HepG2 (cell line): Measurements from ENCODE around the gene KCNJ4. TPM values are rescaled to one million over a fixed set of nuclear protein-coding genes. Genes with fewer than 3 reads are reported as not detected.
"Not testable (repeated sequence)": the region's sequence is repeated elsewhere in the genome, so short reads cannot be mapped to it uniquely, and the experiment has no call there.

Experiments
- ATAC-seq: fragments of 200-7000 bp; cut with Tn5 transposase; 3 replicates; pipeline ENCODE4 v1.9.1; 2020; ENCODE audit warnings: mild to moderate bottlenecking, moderate library complexity
- BruUV-seq: library from RNA; stranded (reverse); fragments of 400-500 nt; replicated peaks from 2 replicates; lab custom pipeline; 2021; lab: Mats Ljungman, UMichigan
- CTCF ChIA-PET: fragments of 300-600 bp; formaldehyde crosslinking; extraction: SDS; loops from one replicate; lab custom pipeline; 2021; ENCODE audit warnings: low total read pairs, inconsistent platforms, low intra/inter-chr PET ratio; lab: Yijun Ruan, JAX
- POLR2A ChIA-PET: fragments of 350-600 bp; sonication (Branson Sonifier 250); formaldehyde crosslinking; loops from one replicate; lab custom pipeline; 2020; ENCODE audit warnings: antibody characterized with exemption, inconsistent platforms; lab: Yijun Ruan, JAX
- DNase-seq: peaks from one replicate; pipeline ENCODE4 v3.0.0-alpha.2; 2015; ENCODE audit warnings: low spot score
- FAIRE-seq: peaks from 3 replicates; lab custom pipeline; 2011; peaks lifted over from hg19 to GRCh38; lab: Jason Lieb, UNC
- H2AFZ ChIP-seq: one replicate; pipeline ENCODE4 v1.6.1; 2011; ENCODE audit warnings: low read length, inconsistent platforms
- H3K27ac ChIP-seq: fragments of 300-600 bp; 3 replicates; pipeline ENCODE4 v1.8.0; 2011; ENCODE audit warnings: mixed run types, mild to moderate bottlenecking, mixed read lengths, low read length, inconsistent platforms; ENCODE audit not compliant: insufficient read depth; ENCODE audit errors: extremely low read length
- H3K27me3 ChIP-seq, 2 experiments: fragments of 200-600 bp in 1 of 2; 2 replicates in 1 of 2; 3 replicates in 1 of 2; pipeline versions ENCODE4 v1.6.0 to v1.8.0; 2011; ENCODE audit warnings: low read length in 2 of 2, mild to moderate bottlenecking in 2 of 2, moderate library complexity in 2 of 2, inconsistent platforms in 1 of 2; ENCODE audit not compliant: insufficient read depth in 2 of 2, control insufficient read depth in 1 of 2
- H3K36me3 ChIP-seq, 2 experiments: fragments of 200-600 bp in 1 of 2; replicated peaks in 1 of 2; 2 replicates in 1 of 2; 3 replicates in 1 of 2; pipeline versions ENCODE4 v1.5.1 to v1.8.0; 2011; ENCODE audit warnings: low read length in 2 of 2, inconsistent platforms in 1 of 2; ENCODE audit not compliant: insufficient read depth in 2 of 2, control insufficient read depth in 1 of 2
- H3K4me1 ChIP-seq: 2 replicates; pipeline ENCODE4 v1.5.1; 2012; ENCODE audit warnings: low read length, inconsistent platforms; ENCODE audit not compliant: insufficient read depth
- H3K4me2 ChIP-seq: 2 replicates; pipeline ENCODE4 v1.6.0; 2011; ENCODE audit warnings: low read depth, low read length, inconsistent platforms
- H3K4me3 ChIP-seq, 3 experiments: fragments of 200-600 bp in 1 of 3; sonication (generic), shearing (Covaris generic) in 1 of 3; replicated peaks in 1 of 3; 2 replicates each; pipeline ENCODE4 v1.5.1; 2011 to 2016; ENCODE audit warnings: low read length in 3 of 3, inconsistent platforms in 2 of 3, low read depth in 2 of 3, mild to moderate bottlenecking in 2 of 3, control low read depth in 1 of 3, mixed read lengths in 1 of 3; ENCODE audit not compliant: insufficient read depth in 1 of 3
- H3K79me2 ChIP-seq: one replicate; pipeline ENCODE4 v1.6.1; 2011; ENCODE audit warnings: low read length, inconsistent platforms; ENCODE audit not compliant: insufficient read depth
- H3K9ac ChIP-seq: 2 replicates; pipeline ENCODE4 v1.6.0; 2011; ENCODE audit warnings: mild to moderate bottlenecking, low read depth, low read length, inconsistent platforms; ENCODE audit not compliant: insufficient read depth
- H3K9me3 ChIP-seq: 2 replicates; pipeline ENCODE4 v1.5.1; 2012; ENCODE audit warnings: mild to moderate bottlenecking, low read length
- H4K20me1 ChIP-seq: 2 replicates; pipeline ENCODE4 v1.6.0; 2011; ENCODE audit warnings: inconsistent platforms, mild to moderate bottlenecking, low read length, moderate library complexity; ENCODE audit not compliant: insufficient read depth
- KAT2B ChIP-seq: fragments of 150-350 bp; IDR thresholded peaks from 2 replicates; pipeline ENCODE4 v1.6.1; 2014; ENCODE audit warnings: low read depth, low read length, borderline replicate concordance
- KMT2A ChIP-seq: sonication (generic); formaldehyde crosslinking; IDR thresholded peaks from 2 replicates; pipeline ENCODE4 v1.4.0; 2020; ENCODE audit warnings: missing genetic modification reagents
- RBFOX2 ChIP-seq: fragments of 200-400 bp; formaldehyde crosslinking; IDR thresholded peaks from 2 replicates; pipeline ENCODE4 v1.6.1; 2017; ENCODE audit warnings: low read depth, mild to moderate bottlenecking, low read length
- ZNF296 ChIP-seq: sonication (generic); formaldehyde crosslinking; conservative IDR thresholded peaks from 2 replicates; pipeline ENCODE4 v1.5.0; 2020; ENCODE audit warnings: mild to moderate bottlenecking, missing genetic modification reagents
- ZNF563 ChIP-seq: sonication (generic); formaldehyde crosslinking; IDR thresholded peaks from 2 replicates; pipeline ENCODE4 v1.8.0; 2022; ENCODE audit warnings: mild to moderate bottlenecking, moderate library complexity, missing genetic modification reagents
- ZNF777 ChIP-seq: sonication (generic); formaldehyde crosslinking; IDR thresholded peaks from 2 replicates; pipeline ENCODE4 v1.4.0; 2020; ENCODE audit warnings: missing genetic modification reagents
- WGBS: methylation state at CpG from one replicate; pipeline ENCODE4 v1.1.6; 2017; ENCODE audit warnings: low lambda C conversion rate; 5-methylcytosine and 5-hydroxymethylcytosine counted together
- in situ Hi-C: cut with HindIII; loops from 2 replicates; pipeline ENCODE4 v1.10.0; 2017; ENCODE audit warnings: low pct_unique_long_range_greater_than_20kb; ENCODE audit not compliant: extremely low pct_ligation_motif_present
- intact Hi-C: fragments of 100-400 bp; cut with micrococcal nuclease; formaldehyde crosslinking; loops from one replicate; pipeline ENCODE4 v1.10.0; 2022; ENCODE audit not compliant: unreplicated experiment
- polyA plus RNA-seq, 8 experiments: library from polyadenylated mRNA; depleted of rRNA in 3 of 8; stranded (reverse) in 7 of 8; unstranded in 1 of 8; fragments of >200 nt; fragmentation: Illumina TruSeq in 4 of 8; extraction: Trizol in 4 of 8; gene quantifications; 2 replicates each; pipeline versions ENCODE4 v1.2.1 to v1.2.3, GENCODE V29; 2011 to 2016; ENCODE audit warnings: low read depth in 4 of 8, missing spikeins in 1 of 8, mixed read lengths in 1 of 8; ENCODE audit not compliant: insufficient read depth in 1 of 8
- total RNA-seq, 5 experiments: library from RNA; depleted of rRNA; stranded (reverse); fragments of >200 nt; fragmentation: Illumina TruSeq; extraction: Trizol; gene quantifications; 2 replicates each; pipeline ENCODE4 v1.2.3, GENCODE V29; 2016; ENCODE audit warnings: low read depth in 1 of 5
- TF ChIP-seq, protein P1 (sequence below): sonication (generic); formaldehyde crosslinking; IDR thresholded peaks from 2 replicates; pipeline ENCODE4 v1.5.1; 2020; ENCODE audit warnings: mild to moderate bottlenecking, missing genetic modification reagents, moderate library complexity

Gene KCNJ4
- total and polyA plus RNA-seq, 2 of the 13 experiments (the other 11 are each of a cell fraction or from before 2014, with no cell fraction given): not detected

GRCh38 chr22:38397189-38398085 lies 57.6 kb downstream of the KCNJ4 start:
- intact Hi-C loops (no loop called here), in situ Hi-C loops (no loop called here)
- POLR2A ChIA-PET: interaction anchor here (1.1 kb wide), 1 partner anchor 286 kb away, joined by 3 read pairs; no protein-coding TSS in a partner anchor
- Histone ChIP-seq H3K27me3 (no peaks in the 10 kb centered on the region), H3K27ac (peak overlapping the region; percentile 48), H2AFZ (no peak overlapping the region), H3K4me1 (peaks cover 55% of the 10 kb centered on the region), H3K9me3 (no peaks in the 10 kb centered on the region), H3K79me2 (peaks cover 19% of the 10 kb centered on the region), H3K9ac (peak overlapping the region; percentile 68), H4K20me1 (no peaks in the 10 kb centered on the region), H3K36me3 (no peaks in the 10 kb centered on the region), H3K4me3 (peak overlapping the region; percentile 67 to 82 (median 80)), H3K4me2 (peak overlapping the region; percentile 66)
- 11% methylated on average over 20 of the region's 60 CpGs for WGBS
- ATAC-seq: peak; percentile 29
- CTCF ChIA-PET: no interaction called here
- no peak for DNase-seq
- 0 out of 2 replicates have a peak, but pooled peaks have one; percentile 24 for TF ChIP-seq RBFOX2
- peak; percentile 53 for TF ChIP-seq ZNF777 (CRISPR knock-in tag)
- peak; percentile 46; the same call in 1 of the 2 replicates for TF ChIP-seq ZNF563 (CRISPR knock-in tag)
- no peak for TF ChIP-seq KAT2B
- no peak for TF ChIP-seq ZNF296
- TF ChIP-seq KMT2A (CRISPR knock-in tag): 0 out of 2 replicates have a peak, but pooled peaks have one; percentile 2
- TF ChIP-seq, protein P1, sequence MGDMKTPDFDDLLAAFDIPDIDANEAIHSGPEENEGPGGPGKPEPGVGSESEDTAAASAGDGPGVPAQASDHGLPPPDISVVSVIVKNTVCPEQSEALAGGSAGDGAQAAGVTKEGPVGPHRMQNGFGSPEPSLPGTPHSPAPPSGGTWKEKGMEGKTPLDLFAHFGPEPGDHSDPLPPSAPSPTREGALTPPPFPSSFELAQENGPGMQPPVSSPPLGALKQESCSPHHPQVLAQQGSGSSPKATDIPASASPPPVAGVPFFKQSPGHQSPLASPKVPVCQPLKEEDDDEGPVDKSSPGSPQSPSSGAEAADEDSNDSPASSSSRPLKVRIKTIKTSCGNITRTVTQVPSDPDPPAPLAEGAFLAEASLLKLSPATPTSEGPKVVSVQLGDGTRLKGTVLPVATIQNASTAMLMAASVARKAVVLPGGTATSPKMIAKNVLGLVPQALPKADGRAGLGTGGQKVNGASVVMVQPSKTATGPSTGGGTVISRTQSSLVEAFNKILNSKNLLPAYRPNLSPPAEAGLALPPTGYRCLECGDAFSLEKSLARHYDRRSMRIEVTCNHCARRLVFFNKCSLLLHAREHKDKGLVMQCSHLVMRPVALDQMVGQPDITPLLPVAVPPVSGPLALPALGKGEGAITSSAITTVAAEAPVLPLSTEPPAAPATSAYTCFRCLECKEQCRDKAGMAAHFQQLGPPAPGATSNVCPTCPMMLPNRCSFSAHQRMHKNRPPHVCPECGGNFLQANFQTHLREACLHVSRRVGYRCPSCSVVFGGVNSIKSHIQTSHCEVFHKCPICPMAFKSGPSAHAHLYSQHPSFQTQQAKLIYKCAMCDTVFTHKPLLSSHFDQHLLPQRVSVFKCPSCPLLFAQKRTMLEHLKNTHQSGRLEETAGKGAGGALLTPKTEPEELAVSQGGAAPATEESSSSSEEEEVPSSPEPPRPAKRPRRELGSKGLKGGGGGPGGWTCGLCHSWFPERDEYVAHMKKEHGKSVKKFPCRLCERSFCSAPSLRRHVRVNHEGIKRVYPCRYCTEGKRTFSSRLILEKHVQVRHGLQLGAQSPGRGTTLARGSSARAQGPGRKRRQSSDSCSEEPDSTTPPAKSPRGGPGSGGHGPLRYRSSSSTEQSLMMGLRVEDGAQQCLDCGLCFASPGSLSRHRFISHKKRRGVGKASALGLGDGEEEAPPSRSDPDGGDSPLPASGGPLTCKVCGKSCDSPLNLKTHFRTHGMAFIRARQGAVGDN: peak; percentile 5; the same call in 1 of the 2 replicates
- FAIRE-seq: no peak
- TSS peak; percentile 40 for BruUV-seq

DNA sequence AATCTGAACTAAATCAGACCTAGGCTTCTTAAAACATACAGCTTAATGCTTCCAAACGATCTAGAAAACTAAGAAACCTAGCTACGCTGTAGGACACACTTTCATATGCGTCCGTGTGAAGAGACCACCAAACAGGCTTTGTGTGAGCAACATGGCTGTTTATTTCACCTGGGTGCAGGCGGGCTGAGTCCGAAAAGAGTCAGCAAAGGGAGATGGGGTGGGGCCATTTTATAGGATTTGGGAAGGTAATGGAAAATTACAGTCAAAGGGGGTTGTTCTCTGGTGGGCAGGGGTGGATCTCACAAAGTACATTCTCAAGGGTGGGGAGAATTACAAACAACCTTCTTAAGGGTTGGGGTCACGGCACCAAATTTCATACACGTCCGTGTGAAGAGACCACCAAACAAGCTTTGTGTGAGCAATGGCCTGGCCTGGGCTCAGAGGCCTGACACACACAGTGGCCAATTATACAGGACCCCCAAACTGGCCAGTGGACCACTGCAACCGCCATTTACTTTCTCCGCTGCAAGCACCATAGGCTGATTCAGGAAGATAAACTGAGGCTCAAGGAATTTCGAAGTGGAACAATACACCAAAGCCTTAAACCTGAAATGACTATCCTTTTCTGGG lies 58.4 kb downstream of the KCNJ4 start:
- H3K27ac ChIP-seq, ATAC-seq, H3K27me3 ChIP-seq, BruUV-seq, H2AFZ ChIP-seq, DNase-seq, H3K36me3 ChIP-seq, intact Hi-C loops, H4K20me1 ChIP-seq, CTCF ChIA-PET, FAIRE-seq, H3K9me3 ChIP-seq, in situ Hi-C loops, POLR2A ChIA-PET: not testable (repeated sequence)
- Histone ChIP-seq H3K4me3 (peak overlapping the region in 2 of 3 experiments; percentile 67 to 80; a peak in 1 of 6 replicates), H3K9ac (peak overlapping the region; percentile 68; the same call in 1 of the 2 replicates), H3K79me2 (peaks cover 23% of the 10 kb centered on the region), H3K4me2 (peak overlapping the region; percentile 66), H3K4me1 (peaks cover 47% of the 10 kb centered on the region)
- WGBS: 90% methylated on average over 12 of the region's 12 CpGs
